Stimulated activated memory B cell treated with anti-CD40 and anti-IgM and Interleukin-4, amounts not matched to agents 10 μg/mL and 1 μg/mL and 100 μg/mL, for 72 hours (primary cell): ENCODE measurements around the gene ITPR2.
"Not testable (repeated sequence)": the region's sequence is repeated elsewhere in the genome, so short reads cannot be mapped to it uniquely, and the experiment has no call there.

Source experiments
- ATAC-seq: fragments of 150-1000 bp; cut with Tn5 transposase; 2 replicates; pipeline ENCODE4 v1.10.0; 2021
- H3K27ac Mint-ChIP-seq: one replicate; pipeline ENCODE4 v1.8.0; 2022; ENCODE audit warnings: mild to moderate bottlenecking, mixed read lengths
- H3K27me3 Mint-ChIP-seq: one replicate; pipeline ENCODE4 v1.8.0; 2022; ENCODE audit warnings: mixed read lengths
- H3K36me3 Mint-ChIP-seq: one replicate; pipeline ENCODE4 v1.8.0; 2022; ENCODE audit warnings: mixed read lengths
- H3K4me1 Mint-ChIP-seq: one replicate; pipeline ENCODE4 v1.8.0; 2022; ENCODE audit warnings: mixed read lengths
- H3K4me3 Mint-ChIP-seq: one replicate; pipeline ENCODE4 v1.8.0; 2022; ENCODE audit warnings: mild to moderate bottlenecking, moderate library complexity, mixed read lengths
- H3K9me3 Mint-ChIP-seq: one replicate; pipeline ENCODE4 v1.8.0; 2022; ENCODE audit warnings: mixed read lengths

ITPR2 gene

DNA sequence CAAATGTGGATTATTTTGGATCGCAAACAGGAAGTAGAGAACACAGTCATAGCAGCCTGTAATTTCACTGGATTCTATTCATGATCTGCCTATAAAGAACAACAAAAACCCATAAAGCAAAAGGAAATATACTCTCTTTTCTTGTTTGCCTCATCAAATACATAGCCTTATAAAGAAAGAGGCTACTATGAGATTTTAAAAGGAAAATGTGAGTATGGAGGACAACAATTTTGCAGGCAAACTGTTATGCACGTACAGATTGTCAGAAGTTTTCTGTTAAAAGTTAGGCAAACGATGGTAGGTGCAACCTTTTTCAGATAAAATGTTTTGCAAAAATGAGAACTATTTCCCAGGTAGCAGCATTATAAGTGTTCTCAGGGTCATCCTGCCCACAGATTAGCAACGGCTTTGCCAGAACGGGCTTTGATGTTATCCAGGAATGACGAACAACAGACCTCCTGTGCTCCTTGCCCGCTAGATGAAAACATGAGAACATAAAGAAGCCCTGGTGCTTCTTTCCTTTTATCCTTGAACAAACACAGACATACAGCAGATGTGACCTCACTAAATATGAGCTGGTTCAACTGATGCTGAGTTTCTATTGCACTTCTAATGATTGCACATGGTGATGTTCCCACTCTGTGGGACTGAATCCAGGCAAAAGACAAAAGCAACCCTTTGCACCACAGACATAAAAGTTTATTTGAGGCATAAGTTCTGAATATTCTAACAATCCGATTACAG, 88.1 kb downstream of the ITPR2 start:
- peaks cover 34% of the 10 kb centered on the region for H3K36me3 Mint-ChIP-seq
- no peaks in the 10 kb centered on the region for H3K27me3 Mint-ChIP-seq
- peaks cover 59% of the 10 kb centered on the region for H3K4me1 Mint-ChIP-seq
- no peak for ATAC-seq
- H3K9me3 Mint-ChIP-seq, result peaks cover 4% of the 10 kb centered on the region
- peak overlapping the region; percentile 15 for H3K27ac Mint-ChIP-seq
- no peak overlapping the region for H3K4me3 Mint-ChIP-seq

DNA sequence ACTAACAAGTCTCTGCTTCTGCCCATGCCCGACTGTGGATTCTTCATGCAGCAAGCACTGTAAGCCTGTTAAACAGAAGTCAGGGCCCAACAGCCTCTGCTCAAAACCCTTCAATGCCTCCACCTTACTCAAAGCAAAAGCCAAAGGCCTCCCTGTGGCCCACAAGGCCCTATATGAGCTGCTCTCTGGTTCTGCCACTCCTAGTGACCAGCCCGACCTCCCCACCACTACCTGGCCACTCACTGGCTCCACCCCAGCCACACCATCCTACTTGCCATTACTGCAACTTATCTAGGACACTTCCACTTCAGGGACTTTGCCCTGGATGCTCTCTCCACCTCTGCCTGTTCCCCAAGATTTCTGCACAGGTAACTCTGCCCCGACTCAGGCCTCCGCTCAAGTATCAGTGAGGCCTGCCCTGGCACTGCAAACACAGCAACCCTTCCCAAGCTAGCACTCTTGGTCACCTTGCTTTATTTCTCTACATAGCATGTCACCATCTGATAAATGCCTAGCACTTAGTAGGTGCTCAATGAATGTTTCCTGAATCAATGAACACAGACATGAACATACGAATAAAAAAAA, 88.9 kb downstream of the ITPR2 start:
- peak overlapping the region; percentile 15 for H3K27ac Mint-ChIP-seq

DNA sequence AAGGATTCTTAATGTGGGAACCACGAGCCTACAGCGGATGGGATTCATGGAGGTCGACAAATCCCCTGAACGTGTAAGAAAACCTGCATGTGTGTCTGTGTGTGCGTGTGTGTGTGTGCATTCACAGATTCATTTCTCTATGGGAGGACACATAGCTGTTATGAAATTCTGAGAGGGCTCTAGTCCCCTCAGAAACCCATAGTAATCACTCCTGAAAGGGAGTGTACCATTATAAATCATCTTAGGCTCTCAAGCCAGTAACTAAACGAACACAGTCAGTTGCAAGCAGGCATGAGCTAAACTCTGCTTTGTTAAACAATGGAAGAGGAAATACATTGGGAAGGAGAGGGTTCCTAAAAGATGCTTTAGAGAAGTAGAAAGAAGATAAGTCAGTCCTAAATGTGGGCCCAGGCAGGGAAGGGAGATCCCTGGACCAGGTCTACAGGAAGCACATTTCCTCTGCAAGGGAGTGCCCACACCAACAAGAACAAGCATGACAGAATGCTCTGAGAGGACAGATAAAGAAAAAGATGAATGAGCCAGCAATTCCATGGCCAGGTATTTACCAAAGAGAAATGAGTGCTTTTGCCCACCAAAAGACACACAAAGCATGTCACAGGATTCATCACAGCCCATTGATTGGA, 91.3 kb downstream of the ITPR2 start:
- peak overlapping the region; percentile 35 for H3K27ac Mint-ChIP-seq
- H3K4me1 Mint-ChIP-seq, result peaks cover 46% of the 10 kb centered on the region
- peaks cover 16% of the 10 kb centered on the region for H3K9me3 Mint-ChIP-seq
- H3K4me3 Mint-ChIP-seq, result no peak overlapping the region
- no peak for ATAC-seq
- no peaks in the 10 kb centered on the region for H3K27me3 Mint-ChIP-seq
- peaks cover 54% of the 10 kb centered on the region for H3K36me3 Mint-ChIP-seq

More for the DNA sequence above, 88.9 kb downstream of the ITPR2 start:
- no peak overlapping the region for H3K4me3 Mint-ChIP-seq
- H3K4me1 Mint-ChIP-seq, result peaks cover 52% of the 10 kb centered on the region
- peaks cover 41% of the 10 kb centered on the region for H3K36me3 Mint-ChIP-seq
- ATAC-seq, result no peak
- H3K9me3 Mint-ChIP-seq, result peaks cover 8% of the 10 kb centered on the region
- no peaks in the 10 kb centered on the region for H3K27me3 Mint-ChIP-seq

DNA sequence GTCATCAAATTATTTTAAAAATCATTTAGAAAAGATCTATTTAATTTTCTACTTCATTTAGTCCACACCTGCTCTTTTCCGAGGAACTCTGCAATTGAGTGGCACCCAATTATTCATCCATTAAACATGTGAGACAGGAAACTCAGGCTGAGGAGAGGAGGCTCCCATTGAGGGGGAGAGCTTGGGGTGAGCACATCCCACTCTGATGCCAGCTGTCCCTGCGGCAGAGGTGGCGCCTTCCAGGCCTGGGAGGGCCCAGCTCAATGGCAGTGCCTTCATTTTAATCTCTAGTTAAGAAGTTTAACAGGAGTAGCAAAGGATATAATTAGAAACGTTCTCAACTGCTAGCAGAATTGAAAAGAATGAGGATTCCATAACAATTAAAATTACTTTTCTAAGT, 92.0 kb downstream of the ITPR2 start:
- no peak overlapping the region for H3K4me3 Mint-ChIP-seq
- peaks cover 55% of the 10 kb centered on the region for H3K36me3 Mint-ChIP-seq
- ATAC-seq, result no peak
- no peaks in the 10 kb centered on the region for H3K27me3 Mint-ChIP-seq
- H3K9me3 Mint-ChIP-seq, result peaks cover 16% of the 10 kb centered on the region
- no peak overlapping the region for H3K27ac Mint-ChIP-seq
- peaks cover 41% of the 10 kb centered on the region for H3K4me1 Mint-ChIP-seq

DNA sequence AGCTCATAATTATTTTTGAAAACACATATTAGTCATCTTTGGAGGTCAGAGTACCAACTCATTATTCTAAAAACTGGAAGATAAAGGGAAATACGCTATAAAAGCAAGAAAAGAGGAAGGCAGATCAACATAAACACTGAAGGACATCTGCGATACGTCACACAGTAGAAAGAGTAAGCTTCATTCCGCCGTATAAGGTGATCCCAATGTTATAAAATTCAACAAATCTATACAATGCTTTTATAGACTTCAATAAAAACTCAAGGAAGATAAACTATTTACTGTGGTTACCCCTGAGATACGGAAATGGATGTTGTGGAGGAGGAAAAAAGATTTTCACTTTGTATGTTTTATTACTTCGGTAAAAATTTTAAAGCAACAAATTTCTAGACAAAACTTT, 92.6 kb downstream of the ITPR2 start:
- no peaks in the 10 kb centered on the region for H3K27me3 Mint-ChIP-seq
- H3K9me3 Mint-ChIP-seq, result peaks cover 16% of the 10 kb centered on the region
- no peak overlapping the region for H3K27ac Mint-ChIP-seq
- peaks cover 45% of the 10 kb centered on the region for H3K4me1 Mint-ChIP-seq
- peaks cover 59% of the 10 kb centered on the region for H3K36me3 Mint-ChIP-seq
- no peak for ATAC-seq
- no peak overlapping the region for H3K4me3 Mint-ChIP-seq

DNA sequence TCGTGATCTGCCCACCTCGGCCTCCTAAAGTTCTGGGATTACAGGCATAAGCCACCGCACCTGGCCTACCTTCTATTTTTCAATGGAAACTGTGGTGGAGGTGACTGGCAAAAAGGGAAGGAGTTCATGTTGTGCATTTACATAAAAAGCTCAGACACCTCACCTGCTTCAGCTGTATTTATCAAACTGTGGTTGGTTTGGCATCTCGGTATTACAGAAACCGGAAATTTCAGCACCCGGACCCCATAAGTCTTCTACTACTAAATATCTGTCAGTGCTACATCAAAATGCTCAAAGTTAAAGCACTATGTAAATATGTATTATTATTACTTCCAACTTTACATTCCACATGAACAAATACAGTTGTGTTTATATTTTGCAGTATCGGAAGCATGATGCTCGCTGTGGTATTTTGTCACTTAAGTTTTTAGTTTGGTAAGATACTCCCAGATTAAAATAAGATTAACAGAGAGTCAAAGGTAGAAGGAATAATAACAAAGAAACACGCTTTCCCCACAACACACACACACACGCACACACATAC, 95.4 kb downstream of the ITPR2 start:
- peaks cover 16% of the 10 kb centered on the region for H3K9me3 Mint-ChIP-seq
- peak overlapping the region; percentile 67 for H3K27ac Mint-ChIP-seq
- peak; percentile 62 for ATAC-seq
- H3K27me3 Mint-ChIP-seq, result no peaks in the 10 kb centered on the region
- H3K36me3 Mint-ChIP-seq, result peaks cover 53% of the 10 kb centered on the region
- H3K4me3 Mint-ChIP-seq, result peak overlapping the region; percentile 16
- peaks cover 47% of the 10 kb centered on the region for H3K4me1 Mint-ChIP-seq

DNA sequence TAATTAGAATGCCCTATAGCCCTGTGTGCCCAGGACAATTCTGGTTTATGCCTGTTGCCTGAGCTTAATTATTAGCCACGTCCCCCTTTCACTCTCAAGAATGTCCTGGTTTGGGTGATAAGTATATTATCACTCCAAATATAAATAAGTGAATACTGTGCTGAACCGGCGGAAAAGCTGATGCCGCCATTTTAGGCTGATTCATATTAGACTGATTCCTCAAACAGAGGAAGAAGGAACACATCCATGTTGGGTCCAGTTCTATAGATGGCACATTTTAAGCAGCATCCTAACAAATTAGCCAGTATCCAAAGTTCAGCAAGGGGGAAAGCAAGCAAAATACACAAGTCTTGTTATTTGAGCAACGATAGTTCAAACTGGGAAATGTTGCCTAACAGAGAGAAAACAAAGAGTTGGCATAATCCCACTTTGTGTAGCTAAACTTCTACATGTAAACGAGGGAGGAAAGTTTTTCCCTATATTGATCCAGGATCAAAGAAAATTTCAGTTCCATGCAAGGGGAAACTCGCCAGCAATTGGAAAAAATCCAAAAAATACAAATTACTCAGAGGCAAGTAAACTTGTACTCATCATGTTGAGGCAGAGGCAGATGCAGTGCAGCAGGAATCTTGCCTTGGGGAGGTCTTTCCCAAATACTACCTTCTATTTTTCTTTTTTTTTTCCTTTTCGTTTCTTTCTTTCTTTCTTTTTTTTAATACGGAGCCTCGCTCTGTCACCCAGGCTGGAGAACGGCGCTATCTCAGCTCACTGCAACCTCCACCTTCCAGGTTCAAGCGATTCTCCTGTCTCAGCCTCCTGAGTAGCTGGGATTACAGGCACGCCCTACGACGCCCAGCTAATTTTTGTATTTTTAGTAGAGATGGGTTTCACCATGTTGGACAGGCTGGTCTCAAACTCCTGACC, 96.2 kb downstream of the ITPR2 start:
- Mint-ChIP-seq H3K4me3 (no peak overlapping the region), H3K27ac (peak overlapping the region; percentile 67)
- ATAC-seq, result no peak

DNA sequence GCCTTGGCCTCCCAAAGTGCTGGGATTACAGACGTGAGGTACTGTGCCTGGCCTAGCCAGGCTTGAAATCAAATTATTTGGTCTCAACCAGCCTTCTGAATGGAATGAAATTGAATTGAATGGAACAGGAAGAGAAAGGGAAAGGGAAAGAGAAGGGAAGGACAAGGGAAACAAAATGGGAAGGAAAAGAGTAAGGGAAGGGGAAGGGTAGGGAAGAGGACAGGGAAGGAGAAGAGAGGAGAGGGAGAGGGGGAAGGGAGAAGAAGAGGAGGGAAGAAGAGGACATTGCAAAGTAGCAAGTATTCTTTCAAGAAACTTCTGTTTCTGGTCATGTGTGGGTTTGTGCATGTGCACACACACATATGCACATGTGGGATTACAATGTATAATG, 97.8 kb downstream of the ITPR2 start:
- H3K9me3 Mint-ChIP-seq, result peaks cover 14% of the 10 kb centered on the region
- H3K4me1 Mint-ChIP-seq, result peaks cover 52% of the 10 kb centered on the region
- no peaks in the 10 kb centered on the region for H3K27me3 Mint-ChIP-seq
- H3K4me3 Mint-ChIP-seq, result no peak overlapping the region
- peak overlapping the region; percentile 11 for H3K27ac Mint-ChIP-seq
- ATAC-seq, result no peak
- peaks cover 36% of the 10 kb centered on the region for H3K36me3 Mint-ChIP-seq

More for the DNA sequence above, 96.2 kb downstream of the ITPR2 start:
- peaks cover 49% of the 10 kb centered on the region for H3K36me3 Mint-ChIP-seq
- peaks cover 48% of the 10 kb centered on the region for H3K4me1 Mint-ChIP-seq
- peaks cover 16% of the 10 kb centered on the region for H3K9me3 Mint-ChIP-seq
- no peaks in the 10 kb centered on the region for H3K27me3 Mint-ChIP-seq

DNA sequence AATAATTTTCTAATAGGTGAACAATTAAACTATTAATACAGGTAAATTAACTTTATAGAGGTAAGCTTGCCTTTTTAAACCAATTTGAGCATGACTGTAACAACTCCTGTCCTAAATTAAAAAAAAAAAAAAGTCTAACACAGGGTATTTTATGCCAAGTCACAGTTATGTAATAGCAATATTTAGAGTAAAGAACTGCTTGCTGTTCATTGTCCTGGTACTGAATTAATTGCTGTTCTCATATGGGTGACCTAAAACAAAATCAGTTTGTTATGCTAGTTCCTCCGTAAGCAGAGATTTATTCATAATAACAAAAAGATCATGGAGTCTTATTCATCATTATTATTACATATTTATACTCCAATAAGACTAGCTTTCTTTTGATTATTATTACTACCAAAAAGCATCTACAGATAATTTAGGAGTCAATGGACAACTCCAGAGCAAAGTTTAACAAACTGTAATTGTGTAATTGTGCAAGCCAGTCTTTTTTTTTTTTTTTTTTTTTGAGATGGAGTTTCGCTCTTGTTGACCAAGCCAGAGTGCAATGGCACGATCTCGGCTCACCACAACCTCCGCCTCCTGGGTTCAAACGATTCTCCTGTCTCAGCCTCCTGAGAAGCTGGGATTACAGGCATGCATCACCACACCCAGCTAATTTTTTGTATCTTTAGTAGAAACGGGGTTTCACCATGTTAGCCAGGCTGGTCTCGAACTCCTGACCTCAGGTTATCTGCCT, 98.3 kb downstream of the ITPR2 start:
- ATAC-seq, result no peak
- peaks cover 12% of the 10 kb centered on the region for H3K9me3 Mint-ChIP-seq
- H3K27me3 Mint-ChIP-seq, result no peaks in the 10 kb centered on the region
- H3K4me1 Mint-ChIP-seq, result peaks cover 57% of the 10 kb centered on the region
- H3K4me3 Mint-ChIP-seq, result no peak overlapping the region
- peaks cover 33% of the 10 kb centered on the region for H3K36me3 Mint-ChIP-seq
- H3K27ac Mint-ChIP-seq, result peak overlapping the region; percentile 11

DNA sequence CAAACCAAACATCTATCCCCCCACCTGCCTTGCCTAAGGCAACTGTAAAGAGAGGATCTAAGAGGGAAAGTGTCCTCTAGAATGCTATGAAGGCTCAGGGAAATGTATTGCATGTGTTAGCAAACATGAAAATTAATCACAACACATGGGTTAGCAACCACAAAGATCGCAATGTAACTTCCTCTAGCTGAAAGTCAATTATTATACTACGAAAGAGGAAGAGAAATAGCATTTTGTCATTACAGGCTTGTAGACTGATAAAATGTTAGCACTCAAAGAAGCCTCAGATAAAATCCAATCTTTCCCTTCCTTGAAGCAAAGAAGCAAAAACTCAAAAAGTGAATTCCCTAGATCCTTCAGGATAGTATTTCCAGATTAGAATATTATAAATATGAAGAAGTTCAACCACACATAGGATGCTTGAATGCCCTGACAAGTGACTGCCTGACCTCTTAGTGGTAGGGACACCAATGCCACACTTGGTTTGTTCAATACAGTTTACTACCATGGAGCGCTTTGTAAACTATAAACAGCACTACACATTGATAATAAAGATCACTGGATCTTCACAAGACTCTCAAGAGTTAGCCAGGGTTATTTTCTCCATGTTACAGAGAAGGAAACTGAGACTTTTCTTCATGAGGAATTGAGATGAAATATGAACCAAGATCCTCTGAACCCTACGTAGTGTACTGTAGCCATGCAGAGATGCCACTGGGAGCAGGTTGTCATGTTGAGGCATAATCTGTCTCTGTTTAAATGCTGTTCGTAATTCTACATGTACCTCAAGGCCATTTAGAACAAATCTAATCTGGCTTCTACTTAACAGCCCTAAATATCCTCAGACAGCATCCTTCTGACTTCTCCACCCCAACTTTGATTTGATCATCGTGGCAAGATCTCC, 100.7 kb downstream of the ITPR2 start:
- H3K36me3 Mint-ChIP-seq, result peaks cover 14% of the 10 kb centered on the region
- H3K27ac Mint-ChIP-seq, result peak overlapping the region; percentile 79
- H3K4me3 Mint-ChIP-seq, result peak overlapping the region; percentile 29
- no peaks in the 10 kb centered on the region for H3K9me3 Mint-ChIP-seq
- H3K27me3 Mint-ChIP-seq, result no peaks in the 10 kb centered on the region
- ATAC-seq, result peak; percentile 82
- peaks cover 65% of the 10 kb centered on the region for H3K4me1 Mint-ChIP-seq

DNA sequence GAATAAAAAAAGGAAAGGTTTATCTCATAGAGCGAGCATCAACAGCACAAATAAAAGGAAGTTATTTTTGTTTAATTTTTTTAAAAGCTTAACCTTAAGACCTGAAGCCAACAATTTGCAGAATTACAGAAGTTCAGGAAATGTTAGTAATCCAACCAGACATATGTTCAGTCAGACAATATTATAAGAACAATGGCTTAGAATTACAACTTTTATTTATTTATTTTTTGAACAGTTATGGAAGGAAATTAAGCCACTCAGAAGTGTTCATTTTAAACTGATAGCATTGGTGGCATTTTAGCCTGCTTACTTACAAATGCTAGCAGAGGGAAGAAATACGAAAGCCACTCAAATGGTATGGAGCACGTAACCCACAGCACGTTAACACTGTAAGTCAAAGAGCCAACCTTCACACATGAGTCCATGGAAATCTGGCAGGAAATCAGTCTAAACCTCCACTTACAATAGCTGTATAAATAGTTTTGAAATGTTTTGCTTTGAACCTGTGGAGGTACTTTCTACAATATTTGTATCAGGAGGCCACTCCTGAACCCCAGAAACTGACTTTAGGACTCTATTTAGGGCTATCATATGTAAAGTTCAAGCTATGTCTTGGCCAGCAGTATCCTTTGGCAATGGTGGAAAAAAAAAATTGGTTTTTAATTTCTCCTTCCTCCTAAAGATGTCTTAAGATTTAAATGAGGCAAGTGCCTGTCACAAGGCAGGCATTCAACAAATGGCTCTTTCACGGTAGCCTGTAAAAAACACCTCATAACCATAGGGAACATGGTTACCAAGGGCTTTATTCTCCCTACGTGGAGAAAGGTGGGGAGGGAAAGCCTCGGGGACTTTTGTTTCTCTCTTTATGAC, 102.3 kb downstream of the ITPR2 start:
- no peaks in the 10 kb centered on the region for H3K27me3 Mint-ChIP-seq
- H3K36me3 Mint-ChIP-seq, result peaks cover 8% of the 10 kb centered on the region
- no peak for ATAC-seq
- peak overlapping the region; percentile 61 for H3K27ac Mint-ChIP-seq
- peaks cover 61% of the 10 kb centered on the region for H3K4me1 Mint-ChIP-seq
- no peak overlapping the region for H3K4me3 Mint-ChIP-seq
- no peaks in the 10 kb centered on the region for H3K9me3 Mint-ChIP-seq

DNA sequence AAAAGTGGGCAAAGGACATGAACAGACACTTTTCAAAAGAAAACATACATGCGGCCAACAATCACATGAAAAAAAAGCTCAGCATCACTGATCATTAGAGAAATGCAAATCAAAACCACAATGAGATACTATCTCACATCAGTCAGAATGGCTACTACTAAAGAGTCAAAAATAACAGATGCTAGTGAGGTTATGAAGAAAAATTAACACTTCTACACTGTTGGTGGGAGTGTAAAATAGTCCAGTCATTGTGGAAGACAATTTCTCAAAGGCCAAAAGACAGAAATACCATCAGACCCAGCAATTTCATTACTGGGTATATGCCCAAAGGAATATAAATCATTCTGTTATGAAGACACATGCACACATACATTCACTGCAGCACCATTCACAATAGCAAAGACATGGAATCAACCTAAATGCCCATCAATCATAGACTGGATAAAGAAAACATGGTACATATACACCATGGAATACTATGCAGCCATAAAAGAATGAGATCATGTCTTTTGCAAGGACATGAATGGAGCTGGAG, 103.8 kb downstream of the ITPR2 start:
- peak; percentile 71 for ATAC-seq
- H3K27ac Mint-ChIP-seq, result peak overlapping the region; percentile 78
- H3K4me1 Mint-ChIP-seq, result peaks cover 53% of the 10 kb centered on the region

More for the DNA sequence above, 103.8 kb downstream of the ITPR2 start:
- not testable (repeated sequence) for H3K27me3 Mint-ChIP-seq, H3K9me3 Mint-ChIP-seq
- peak overlapping the region; percentile 3 for H3K4me3 Mint-ChIP-seq
- peaks cover 13% of the 10 kb centered on the region for H3K36me3 Mint-ChIP-seq
